Endothelial cell of umbilical vein (primary cell): ENCODE results near the gene SPECC1L. TPM values are rescaled to one million over a fixed set of nuclear protein-coding genes. Genes with fewer than 3 reads are reported as not detected.

ENCODE experiments used
- BruUV-seq: library from RNA; stranded (reverse); fragments of 400-500 nt; replicated peaks from 2 replicates; lab custom pipeline; 2021; lab: Mats Ljungman, UMichigan
- CTCF ChIA-PET: fragments of 300-600, 350-600 bp; sonication (Branson Sonifier 250); formaldehyde crosslinking; loops from one replicate; lab custom pipeline; 2021; ENCODE audit warnings: antibody characterized with exemption, inconsistent platforms; lab: Charles Lee
- POLR2A ChIA-PET: fragments of 300-600, 350-600 bp; sonication (Branson Sonifier 250); formaldehyde crosslinking; loops from one replicate; lab custom pipeline; 2021; ENCODE audit warnings: antibody characterized with exemption, inconsistent platforms; lab: Charles Lee
- DNase-seq: peaks from one replicate; pipeline ENCODE4 v3.0.0-alpha.2; 2011; ENCODE audit warnings: low read depth, low spot score
- FAIRE-seq: peaks from 2 replicates; lab custom pipeline; 2011; peaks lifted over from hg19 to GRCh38; lab: Jason Lieb, UNC
- H2AFZ ChIP-seq: 2 replicates; pipeline ENCODE4 v1.6.0; 2012; ENCODE audit warnings: low read depth, low read length, control low read depth, inconsistent platforms
- H3K27ac ChIP-seq: 2 replicates; pipeline ENCODE4 v1.5.1; 2011; ENCODE audit warnings: low read depth, mild to moderate bottlenecking, control low read depth, low read length, moderate library complexity; ENCODE audit not compliant: insufficient read depth
- H3K27me3 ChIP-seq, 2 experiments: 2 replicates each; pipeline versions ENCODE4 v1.6.0 to v1.6.1; 2011; ENCODE audit warnings: low read length in 2 of 2, mixed read lengths in 1 of 2; ENCODE audit not compliant: control insufficient read depth in 2 of 2, insufficient read depth in 2 of 2
- H3K36me3 ChIP-seq, 2 experiments: 2 replicates in 1 of 2; 3 replicates in 1 of 2; pipeline ENCODE4 v1.5.1; 2011; ENCODE audit warnings: low read length in 2 of 2, mild to moderate bottlenecking in 1 of 2, moderate library complexity in 1 of 2; ENCODE audit not compliant: control insufficient read depth in 2 of 2, insufficient read depth in 2 of 2; ENCODE audit errors: extremely low read depth in 1 of 2
- H3K4me1 ChIP-seq: 3 replicates; pipeline ENCODE4 v1.5.1; 2011; ENCODE audit warnings: mild to moderate bottlenecking, low read length; ENCODE audit not compliant: control insufficient read depth, insufficient read depth; ENCODE audit errors: extremely low read depth
- H3K4me2 ChIP-seq: 2 replicates; pipeline ENCODE4 v1.6.1; 2011; ENCODE audit warnings: low read length, control low read depth, mixed read lengths; ENCODE audit not compliant: insufficient read depth
- H3K4me3 ChIP-seq, 3 experiments: fragments of 200-600 bp in 1 of 3; sonication (generic), shearing (Covaris generic) in 1 of 3; replicated peaks in 1 of 3; 2 replicates each; pipeline ENCODE4 v1.5.1; 2011 to 2016; ENCODE audit warnings: control low read depth in 3 of 3, low read length in 3 of 3, mild to moderate bottlenecking in 2 of 3, inconsistent platforms in 1 of 3, low read depth in 1 of 3, moderate library complexity in 1 of 3; ENCODE audit not compliant: insufficient read depth in 1 of 3
- H3K79me2 ChIP-seq: 2 replicates; pipeline ENCODE4 v1.6.0; 2012; ENCODE audit warnings: low read length, inconsistent platforms; ENCODE audit not compliant: control insufficient read depth, insufficient read depth
- H3K9ac ChIP-seq: replicated peaks from 2 replicates; pipeline ENCODE3; 2011; ENCODE audit warnings: low read length, control low read depth; ENCODE audit not compliant: insufficient read depth; ENCODE audit errors: extremely low read depth
- H3K9me1 ChIP-seq: replicated peaks from 3 replicates; pipeline ENCODE4 v1.6.0; 2011; ENCODE audit warnings: mild to moderate bottlenecking, low read length; ENCODE audit not compliant: control insufficient read depth, insufficient read depth; ENCODE audit errors: extremely low read depth
- H3K9me3 ChIP-seq: replicated peaks from 2 replicates; pipeline ENCODE4 v1.5.1; 2012; ENCODE audit warnings: low read length, inconsistent platforms; ENCODE audit not compliant: control insufficient read depth, insufficient read depth
- H4K20me1 ChIP-seq: replicated peaks from 2 replicates; pipeline ENCODE3; 2011; ENCODE audit warnings: mild to moderate bottlenecking, low read length; ENCODE audit not compliant: control insufficient read depth, insufficient read depth; ENCODE audit errors: extremely low read depth
- FOS ChIP-seq: IDR thresholded peaks from 2 replicates; pipeline ENCODE4 v1.6.1; 2011; ENCODE audit warnings: mild to moderate bottlenecking, low read length, moderate library complexity, borderline replicate concordance; ENCODE audit not compliant: insufficient read depth
- GATA2 ChIP-seq: IDR thresholded peaks from 2 replicates; pipeline ENCODE4 v1.7.0; 2011; ENCODE audit warnings: low read depth, mild to moderate bottlenecking, moderate library complexity, mixed read lengths, low read length; ENCODE audit not compliant: insufficient read length, insufficient read depth
- JUN ChIP-seq: IDR thresholded peaks from 2 replicates; pipeline ENCODE4 v1.6.1; 2011; ENCODE audit warnings: borderline replicate concordance, low read depth; ENCODE audit not compliant: insufficient read length, insufficient read depth
- MYC ChIP-seq: IDR thresholded peaks from one replicate; pipeline ENCODE4 v1.6.1; 2011; ENCODE audit warnings: mild to moderate bottlenecking, low read depth, low read length
- POLR2A ChIP-seq: IDR thresholded peaks from 2 replicates; pipeline ENCODE4 v1.6.1; 2012; ENCODE audit warnings: low read depth, mild to moderate bottlenecking, control low read depth, low read length
- POLR2AphosphoS5 ChIP-seq: IDR thresholded peaks from 2 replicates; pipeline ENCODE4 v1.6.1; 2012; ENCODE audit warnings: low read depth, mild to moderate bottlenecking, control low read depth, low read length, moderate library complexity; ENCODE audit not compliant: insufficient read depth
- dilution Hi-C: fragments of 300-500 bp; cut with MboI; formaldehyde crosslinking; loops from one replicate; pipeline ENCODE4 v1.15.0; 2019; ENCODE audit warnings: low sequenced_read_pairs; ENCODE audit not compliant: extremely low pct_ligation_motif_present
- intact Hi-C: fragments of 100-400 bp; cut with micrococcal nuclease; formaldehyde crosslinking; loops from one replicate; pipeline ENCODE4 v1.10.0; 2022
- polyA plus RNA-seq, 4 experiments: library from polyadenylated mRNA; depleted of rRNA in 3 of 4; stranded (reverse) in 3 of 4; unstranded in 1 of 4; fragments of >200 nt; gene quantifications; 2 replicates each; pipeline versions ENCODE4 v1.2.1 to v1.2.3, GENCODE V29; 2011 to 2012; ENCODE audit warnings: missing spikeins in 1 of 4
- total RNA-seq: library from RNA; stranded (reverse); gene quantifications from 2 replicates; pipeline ENCODE4 v1.2.3, GENCODE V29; 2021
- TF ChIP-seq, protein P1 (sequence below): IDR thresholded peaks from 2 replicates; pipeline ENCODE4 v1.6.1; 2011; ENCODE audit not compliant: insufficient read depth, insufficient read length
- TF ChIP-seq, protein P2 (sequence below), 2 donors: IDR thresholded peaks; 1 replicate in 1 of 2; 2 replicates in 1 of 2; pipeline ENCODE4 v1.5.1; 2011; ENCODE audit warnings: low read length in 2 of 2, mild to moderate bottlenecking in 2 of 2, moderate library complexity in 2 of 2, control low read depth in 1 of 2, inconsistent platforms in 1 of 2, low read depth in 1 of 2; ENCODE audit not compliant: insufficient read depth in 1 of 2; ENCODE audit errors: extremely low read depth in 1 of 2

SPECC1L gene
- total and polyA plus RNA-seq, 2 donors (not counting 3 experiments of a cell fraction or from before 2014, with no cell fraction given): 22.8 to 79.3 TPM

DNA sequence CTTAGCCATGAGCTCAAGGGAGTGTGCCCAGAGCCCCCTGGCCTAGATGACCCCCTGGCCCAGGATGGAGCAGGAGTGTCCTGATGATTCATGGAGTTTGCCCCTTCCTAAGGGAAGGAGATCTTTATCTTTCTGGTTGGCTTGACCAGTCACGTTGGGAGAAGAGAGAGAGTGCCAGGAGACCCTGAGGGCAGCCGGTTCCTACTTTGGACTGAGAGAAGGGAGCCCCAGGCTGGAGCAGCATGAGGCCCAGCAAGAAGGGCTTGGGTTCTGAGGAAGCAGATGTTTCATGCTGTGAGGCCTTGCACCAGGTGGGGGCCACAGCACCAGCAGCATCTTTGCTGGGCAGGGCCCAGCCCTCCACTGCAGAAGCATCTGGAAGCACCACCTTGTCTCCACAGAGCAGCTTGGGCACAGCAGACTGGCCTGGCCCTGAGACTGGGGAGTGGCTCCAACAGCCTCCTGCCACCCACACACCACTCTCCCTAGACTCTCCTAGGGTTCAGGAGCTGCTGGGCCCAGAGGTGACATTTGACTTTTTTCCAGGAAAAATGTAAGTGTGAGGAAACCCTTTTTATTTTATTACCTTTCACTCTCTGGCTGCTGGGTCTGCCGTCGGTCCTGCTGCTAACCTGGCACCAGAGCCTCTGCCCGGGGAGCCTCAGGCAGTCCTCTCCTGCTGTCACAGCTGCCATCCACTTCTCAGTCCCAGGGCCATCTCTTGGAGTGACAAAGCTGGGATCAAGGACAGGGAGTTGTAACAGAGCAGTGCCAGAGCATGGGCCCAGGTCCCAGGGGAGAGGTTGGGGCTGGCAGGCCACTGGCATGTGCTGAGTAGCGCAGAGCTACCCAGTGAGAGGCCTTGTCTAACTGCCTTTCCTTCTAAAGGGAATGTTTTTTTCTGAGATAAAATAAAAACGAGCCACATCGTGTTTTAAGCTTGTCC is 171.0 kb downstream of the SPECC1L start:
- Histone ChIP-seq H3K79me2 (no peaks in the 10 kb centered on the region), H3K9me1 (no peaks in the 10 kb centered on the region), H3K4me2 (no peak overlapping the region), H3K4me3 (no peak overlapping the region), H3K27ac (no peak overlapping the region), H4K20me1 (no peaks in the 10 kb centered on the region), H3K9ac (no peak overlapping the region), H3K27me3 (no peaks in the 10 kb centered on the region), H3K9me3 (no peaks in the 10 kb centered on the region), H2AFZ (no peak overlapping the region), H3K36me3 (peaks cover 0 to 3% of the 10 kb centered on the region in 2 experiments), H3K4me1 (peaks cover 14% of the 10 kb centered on the region)
- dilution Hi-C loops: no loop called here
- ChIA-PET POLR2A (no interaction called here), CTCF (interaction anchor here (1.0 to 4.0 kb wide), 2 partner anchors 27 to 61 kb away, joined by 3 to 19 read pairs; no protein-coding TSS in a partner anchor)
- intact Hi-C loops: no loop called here
- no TSS peak for BruUV-seq
- DNase-seq (no peak), FAIRE-seq (no peak)
- TF ChIP-seq JUN: no peak
- no peak for TF ChIP-seq POLR2A
- TF ChIP-seq POLR2AphosphoS5: no peak
- peak; percentile 53 for TF ChIP-seq GATA2
- TF ChIP-seq, protein P1, sequence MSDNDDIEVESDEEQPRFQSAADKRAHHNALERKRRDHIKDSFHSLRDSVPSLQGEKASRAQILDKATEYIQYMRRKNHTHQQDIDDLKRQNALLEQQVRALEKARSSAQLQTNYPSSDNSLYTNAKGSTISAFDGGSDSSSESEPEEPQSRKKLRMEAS: no peak
- no peak for TF ChIP-seq MYC
- TF ChIP-seq, protein P2, sequence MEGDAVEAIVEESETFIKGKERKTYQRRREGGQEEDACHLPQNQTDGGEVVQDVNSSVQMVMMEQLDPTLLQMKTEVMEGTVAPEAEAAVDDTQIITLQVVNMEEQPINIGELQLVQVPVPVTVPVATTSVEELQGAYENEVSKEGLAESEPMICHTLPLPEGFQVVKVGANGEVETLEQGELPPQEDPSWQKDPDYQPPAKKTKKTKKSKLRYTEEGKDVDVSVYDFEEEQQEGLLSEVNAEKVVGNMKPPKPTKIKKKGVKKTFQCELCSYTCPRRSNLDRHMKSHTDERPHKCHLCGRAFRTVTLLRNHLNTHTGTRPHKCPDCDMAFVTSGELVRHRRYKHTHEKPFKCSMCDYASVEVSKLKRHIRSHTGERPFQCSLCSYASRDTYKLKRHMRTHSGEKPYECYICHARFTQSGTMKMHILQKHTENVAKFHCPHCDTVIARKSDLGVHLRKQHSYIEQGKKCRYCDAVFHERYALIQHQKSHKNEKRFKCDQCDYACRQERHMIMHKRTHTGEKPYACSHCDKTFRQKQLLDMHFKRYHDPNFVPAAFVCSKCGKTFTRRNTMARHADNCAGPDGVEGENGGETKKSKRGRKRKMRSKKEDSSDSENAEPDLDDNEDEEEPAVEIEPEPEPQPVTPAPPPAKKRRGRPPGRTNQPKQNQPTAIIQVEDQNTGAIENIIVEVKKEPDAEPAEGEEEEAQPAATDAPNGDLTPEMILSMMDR (IDR thresholded peaks at IDR 0.05; ENCODE audit: extremely low read depth in 1 of 2, insufficient read depth in 1 of 2, low read depth in 1 of 2, low read length in 2 of 2): no peak
- no peak for TF ChIP-seq FOS
